Astrocyte (in vitro differentiated cells and primary cell): Measurements from ENCODE around the gene EPN2. TPM values are rescaled to one million over a fixed set of nuclear protein-coding genes. Genes with fewer than 3 reads are reported as not detected.

ENCODE experiments used
- DNase-seq: peaks from one replicate; pipeline ENCODE4 v3.0.0-alpha.2; 2010; ENCODE audit warnings: low read depth
- FAIRE-seq: peaks from 2 replicates; lab custom pipeline; 2011; peaks lifted over from hg19 to GRCh38; lab: Jason Lieb, UNC
- H2AFZ ChIP-seq: 2 replicates; pipeline ENCODE4 v1.6.0; 2012; ENCODE audit warnings: low read depth, low read length, inconsistent platforms
- H3K27ac ChIP-seq: 2 replicates; pipeline ENCODE4 v1.5.1; 2011; ENCODE audit warnings: low read depth, low read length, inconsistent platforms
- H3K27me3 ChIP-seq: 2 replicates; pipeline ENCODE4 v1.6.0; 2011; ENCODE audit warnings: low read length, inconsistent platforms; ENCODE audit not compliant: insufficient read depth
- H3K36me3 ChIP-seq: 2 replicates; pipeline ENCODE4 v1.5.1; 2011; ENCODE audit warnings: low read length, inconsistent platforms; ENCODE audit not compliant: insufficient read depth
- H3K4me1 ChIP-seq: 2 replicates; pipeline ENCODE4 v1.5.1; 2011; ENCODE audit warnings: low read length, inconsistent platforms; ENCODE audit not compliant: insufficient read depth
- H3K4me2 ChIP-seq: 2 replicates; pipeline ENCODE4 v1.6.0; 2012; ENCODE audit warnings: low read length, inconsistent platforms
- H3K4me3 ChIP-seq: 2 replicates; pipeline ENCODE4 v1.5.1; 2011; ENCODE audit warnings: low read depth, mild to moderate bottlenecking, low read length, inconsistent platforms; ENCODE audit not compliant: insufficient read depth
- H3K79me2 ChIP-seq: 2 replicates; pipeline ENCODE4 v1.6.0; 2012; ENCODE audit warnings: mild to moderate bottlenecking, low read length, inconsistent platforms; ENCODE audit not compliant: insufficient read depth
- H3K9ac ChIP-seq: 2 replicates; pipeline ENCODE4 v1.6.0; 2012; ENCODE audit warnings: mild to moderate bottlenecking, low read length, inconsistent platforms
- H3K9me3 ChIP-seq: 2 replicates; pipeline ENCODE4 v1.5.1; 2012; ENCODE audit warnings: low read depth, mild to moderate bottlenecking, low read length, inconsistent platforms; ENCODE audit not compliant: insufficient read depth
- H4K20me1 ChIP-seq: 2 replicates; pipeline ENCODE4 v1.6.0; 2012; ENCODE audit warnings: low read length, inconsistent platforms; ENCODE audit not compliant: insufficient read depth
- H3K27ac Mint-ChIP-seq: one replicate; pipeline ENCODE4 v1.8.0; 2021; ENCODE audit warnings: mild to moderate bottlenecking, mixed read lengths; ENCODE audit not compliant: unreplicated experiment
- H3K27me3 Mint-ChIP-seq: one replicate; pipeline ENCODE4 v1.8.0; 2021; ENCODE audit warnings: low read depth, mixed read lengths; ENCODE audit not compliant: unreplicated experiment
- H3K36me3 Mint-ChIP-seq: one replicate; pipeline ENCODE4 v1.8.0; 2021; ENCODE audit warnings: low read depth, mixed read lengths; ENCODE audit not compliant: unreplicated experiment
- H3K4me1 Mint-ChIP-seq: one replicate; pipeline ENCODE4 v1.8.0; 2021; ENCODE audit warnings: low read depth, mixed read lengths; ENCODE audit not compliant: unreplicated experiment
- H3K4me3 Mint-ChIP-seq: one replicate; pipeline ENCODE4 v1.8.0; 2021; ENCODE audit warnings: mild to moderate bottlenecking, moderate library complexity, mixed read lengths; ENCODE audit not compliant: unreplicated experiment
- H3K9me3 Mint-ChIP-seq: one replicate; pipeline ENCODE4 v1.8.0; 2021; ENCODE audit warnings: mild to moderate bottlenecking, mixed read lengths; ENCODE audit not compliant: unreplicated experiment
- CTCF ChIP-seq: IDR thresholded peaks from 2 replicates; pipeline ENCODE4 v1.5.1; 2011; ENCODE audit warnings: low read depth, mild to moderate bottlenecking, inconsistent platforms, low read length, moderate library complexity; ENCODE audit not compliant: insufficient read depth
- EZH2 ChIP-seq: IDR thresholded peaks from 2 replicates; pipeline ENCODE4 v1.6.1; 2012; ENCODE audit warnings: mild to moderate bottlenecking, low read length, inconsistent platforms; ENCODE audit not compliant: insufficient read depth
- total RNA-seq: library from RNA; stranded (reverse); gene quantifications from 2 replicates; pipeline ENCODE4 v1.2.1, GENCODE V29; 2021

EPN2 gene
- total RNA-seq, 1 donor from 2014 or later: 48.7 TPM

- Mint-ChIP-seq H3K27me3 (peaks cover 11% of the 10 kb centered on the region), H3K27ac (no peak overlapping the region), H3K9me3 (no peaks in the 10 kb centered on the region), H3K4me3 (no peak overlapping the region), H3K4me1 (peaks cover 5% of the 10 kb centered on the region), H3K36me3 (peaks cover 14% of the 10 kb centered on the region)
- H3K4me2 ChIP-seq: no peak overlapping the region
- H3K9ac ChIP-seq: no peak overlapping the region
- no peaks in the 10 kb centered on the region for H3K27me3 ChIP-seq
- no peak for FAIRE-seq
- no peaks in the 10 kb centered on the region for H3K9me3 ChIP-seq
- no peak overlapping the region for H3K27ac ChIP-seq
- peaks cover 5% of the 10 kb centered on the region for H4K20me1 ChIP-seq
- H3K36me3 ChIP-seq: no peaks in the 10 kb centered on the region
- H3K4me1 ChIP-seq: peaks cover 8% of the 10 kb centered on the region
- H2AFZ ChIP-seq: no peak overlapping the region
- TF ChIP-seq CTCF (no peak), EZH2 (no peak)
- H3K79me2 ChIP-seq: no peaks in the 10 kb centered on the region
- H3K4me3 ChIP-seq: no peak overlapping the region
- no peak for DNase-seq
Measured at GRCh38 chr17:19359856-19360255, 122.7 kb downstream of the EPN2 start.

DNA sequence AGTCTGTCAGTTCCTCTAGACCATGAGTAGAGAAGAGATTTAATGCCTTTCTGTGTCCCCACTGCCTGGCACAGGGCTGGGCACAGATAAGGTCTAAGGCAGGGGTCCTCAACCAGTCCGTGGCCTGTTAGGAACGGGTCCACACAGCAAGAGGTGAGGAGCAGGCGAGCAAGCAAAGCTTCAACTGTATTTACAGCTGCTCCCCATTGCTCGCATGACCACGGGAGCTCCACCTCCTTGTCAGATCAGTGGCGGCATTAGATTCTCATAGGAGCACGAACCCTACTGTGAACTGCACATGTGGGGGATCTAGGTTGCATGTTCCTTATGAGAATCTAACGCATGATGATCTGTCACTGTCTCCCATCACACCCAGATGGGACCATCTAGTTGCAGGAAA lies 123.6 kb downstream of the EPN2 start:
- Mint-ChIP-seq H3K36me3 (peaks cover 15% of the 10 kb centered on the region), H3K27me3 (peaks cover 11% of the 10 kb centered on the region), H3K4me3 (no peak overlapping the region), H3K9me3 (no peaks in the 10 kb centered on the region), H3K4me1 (peaks cover 4% of the 10 kb centered on the region), H3K27ac (no peak overlapping the region)
- DNase-seq: no peak
- Histone ChIP-seq H3K27ac (no peak overlapping the region), H4K20me1 (peaks cover 5% of the 10 kb centered on the region), H3K4me3 (no peak overlapping the region), H3K27me3 (no peaks in the 10 kb centered on the region), H3K36me3 (no peaks in the 10 kb centered on the region), H3K9ac (no peak overlapping the region), H3K9me3 (no peaks in the 10 kb centered on the region), H3K79me2 (no peaks in the 10 kb centered on the region), H3K4me1 (peaks cover 7% of the 10 kb centered on the region), H3K4me2 (no peak overlapping the region), H2AFZ (no peak overlapping the region)
- TF ChIP-seq CTCF (no peak), EZH2 (no peak)
- no peak for FAIRE-seq

DNA sequence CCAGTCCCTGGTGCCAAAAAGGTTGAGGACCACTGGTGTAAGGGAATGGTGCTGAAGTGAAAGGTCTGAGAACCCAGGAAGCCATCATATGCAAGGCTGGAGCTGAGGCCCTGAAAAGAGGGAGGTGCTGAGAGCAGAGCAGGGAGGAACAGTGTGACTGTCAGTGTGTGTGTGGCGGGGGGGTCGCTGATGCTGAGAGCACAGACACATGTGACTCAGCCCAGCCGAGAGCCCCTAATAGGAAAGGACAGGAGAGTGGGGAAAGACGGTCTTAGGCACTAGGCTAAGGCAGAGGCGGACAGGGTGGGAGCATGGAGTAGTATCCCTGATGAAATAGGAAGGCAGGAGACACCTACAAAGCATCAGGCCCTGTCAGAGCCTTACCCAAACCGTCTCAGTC lies 124.2 kb downstream of the EPN2 start:
- peaks cover 4% of the 10 kb centered on the region for H3K4me1 Mint-ChIP-seq
- no peaks in the 10 kb centered on the region for H3K9me3 Mint-ChIP-seq
- no peak overlapping the region for H3K27ac ChIP-seq
- no peaks in the 10 kb centered on the region for H3K79me2 ChIP-seq
- H3K27me3 Mint-ChIP-seq: peaks cover 11% of the 10 kb centered on the region
- TF ChIP-seq CTCF (no peak), EZH2 (no peak)
- H3K4me2 ChIP-seq: peak overlapping the region; percentile 44
- no peak overlapping the region for H3K4me3 ChIP-seq
- H3K36me3 ChIP-seq: no peaks in the 10 kb centered on the region
- FAIRE-seq (no peak), DNase-seq (no peak)
- peaks cover 7% of the 10 kb centered on the region for H3K4me1 ChIP-seq
- no peak overlapping the region for H3K9ac ChIP-seq
- no peak overlapping the region for H2AFZ ChIP-seq
- peak overlapping the region; percentile 78 for H3K4me3 Mint-ChIP-seq
- H3K9me3 ChIP-seq: no peaks in the 10 kb centered on the region
- H3K27me3 ChIP-seq: no peaks in the 10 kb centered on the region
- H3K36me3 Mint-ChIP-seq: peaks cover 17% of the 10 kb centered on the region
- no peak overlapping the region for H3K27ac Mint-ChIP-seq
- H4K20me1 ChIP-seq: peaks cover 5% of the 10 kb centered on the region
